GM23338 (cell line): Measurements from ENCODE around the gene JRKL. TPM values are rescaled to one million over a fixed set of nuclear protein-coding genes. Genes with fewer than 3 reads are reported as not detected.

ENCODE experiments used
- ATAC-seq: fragments of 200-7000 bp; cut with Tn5 transposase; 3 replicates; pipeline ENCODE4 v1.9.1; 2020
- DNase-seq: peaks from one replicate; pipeline ENCODE4 v3.0.0-alpha.2; 2015; ENCODE audit warnings: low spot score
- H2AFZ ChIP-seq: fragments of 200-600 bp; sonication (generic); 2 replicates; pipeline ENCODE4 v1.8.0; 2016; ENCODE audit warnings: antibody characterized with exemption, mild to moderate bottlenecking, moderate library complexity
- H3F3A ChIP-seq: fragments of 200-600 bp; sonication (generic); replicated peaks from 2 replicates; pipeline ENCODE4 v1.8.0; 2017; ENCODE audit warnings: antibody characterized with exemption, mixed run types, low read depth
- H3K27ac ChIP-seq: fragments of 200-600 bp; sonication (generic); 2 replicates; pipeline ENCODE4 v1.6.1; 2016; ENCODE audit warnings: low read depth
- H3K27me3 ChIP-seq: fragments of 200-600 bp; sonication (generic); 2 replicates; pipeline ENCODE4 v1.8.0; 2016; ENCODE audit warnings: mild to moderate bottlenecking, mixed run types, moderate library complexity; ENCODE audit not compliant: insufficient read depth
- H3K36me3 ChIP-seq: fragments of 200-600 bp; sonication (generic); 2 replicates; pipeline ENCODE4 v1.8.0; 2016; ENCODE audit warnings: mild to moderate bottlenecking; ENCODE audit not compliant: insufficient read depth
- H3K4me1 ChIP-seq: fragments of 200-600 bp; sonication (generic); 2 replicates; pipeline ENCODE4 v1.8.0; 2016; ENCODE audit warnings: mild to moderate bottlenecking, moderate library complexity; ENCODE audit not compliant: insufficient read depth
- H3K4me2 ChIP-seq: fragments of 200-600 bp; sonication (generic); 2 replicates; pipeline ENCODE4 v1.7.1; 2017; ENCODE audit warnings: mixed run types
- H3K4me3 ChIP-seq: fragments of 200-600 bp; sonication (generic); 2 replicates; pipeline ENCODE4 v1.6.1; 2016; ENCODE audit warnings: mixed run types
- H3K79me2 ChIP-seq: fragments of 200-600 bp; sonication (generic); replicated peaks from 2 replicates; pipeline ENCODE4 v1.8.0; 2017; ENCODE audit warnings: mild to moderate bottlenecking; ENCODE audit not compliant: insufficient read depth
- H3K9me2 ChIP-seq: fragments of 200-600 bp; sonication (generic); 2 replicates; pipeline ENCODE4 v1.8.0; 2017; ENCODE audit not compliant: insufficient read depth
- H4K20me1 ChIP-seq: fragments of 200-600 bp; sonication (generic); replicated peaks from 2 replicates; pipeline ENCODE4 v1.8.0; 2017; ENCODE audit warnings: mild to moderate bottlenecking; ENCODE audit not compliant: insufficient read depth
- H3K27ac Mint-ChIP-seq: 2 replicates; pipeline ENCODE4 v1.8.0; 2020; ENCODE audit warnings: inconsistent platforms, mild to moderate bottlenecking, moderate library complexity, mixed read lengths
- H3K27me3 Mint-ChIP-seq: 3 replicates; pipeline ENCODE4 v1.8.0; 2022; ENCODE audit warnings: low read depth, mild to moderate bottlenecking, moderate library complexity, mixed read lengths, inconsistent platforms; ENCODE audit not compliant: insufficient read depth, poor library complexity
- H3K36me3 Mint-ChIP-seq: 3 replicates; pipeline ENCODE4 v1.8.0; 2021; ENCODE audit warnings: low read depth, mild to moderate bottlenecking, inconsistent platforms, moderate library complexity, mixed read lengths
- H3K4me1 Mint-ChIP-seq: 3 replicates; pipeline ENCODE4 v1.8.0; 2020; ENCODE audit warnings: mild to moderate bottlenecking, inconsistent platforms, mixed read lengths
- H3K4me3 Mint-ChIP-seq: 3 replicates; pipeline ENCODE4 v1.8.0; 2021; ENCODE audit warnings: moderate library complexity, mild to moderate bottlenecking, inconsistent platforms, mixed read lengths
- H3K9me3 Mint-ChIP-seq: 3 replicates; pipeline ENCODE4 v1.8.0; 2020; ENCODE audit warnings: moderate library complexity, mild to moderate bottlenecking, inconsistent platforms, mixed read lengths
- EZH2phosphoT487 ChIP-seq: fragments of 200-600 bp; sonication (generic); IDR thresholded peaks from one replicate; pipeline ENCODE4 v1.8.1; 2018; ENCODE audit warnings: antibody characterized with exemption; ENCODE audit not compliant: unreplicated experiment
- JUNB ChIP-seq: IDR thresholded peaks from one replicate; pipeline ENCODE4 v1.6.1; 2016; ENCODE audit warnings: antibody characterized with exemption; ENCODE audit not compliant: unreplicated experiment
- NANOG ChIP-seq: IDR thresholded peaks from 2 replicates; pipeline ENCODE4 v1.6.1; 2016; ENCODE audit warnings: antibody characterized with exemption, borderline replicate concordance
- POLR2AphosphoS5 ChIP-seq: IDR thresholded peaks from 2 replicates; pipeline ENCODE4 v1.6.1; 2016; ENCODE audit warnings: antibody characterized with exemption, low read depth
- STAT1 ChIP-seq: IDR thresholded peaks from one replicate; pipeline ENCODE4 v1.6.1; 2016; ENCODE audit warnings: antibody characterized with exemption; ENCODE audit not compliant: unreplicated experiment
- ZNF114 ChIP-seq: fragments of 250-450 bp; sonication (Bioruptor Pico); IDR thresholded peaks from 2 replicates; pipeline ENCODE4 v1.5.0; 2020; ENCODE audit warnings: mild to moderate bottlenecking, moderate library complexity
- ZNF331 ChIP-seq: fragments of 250-450 bp; sonication (Bioruptor Pico); IDR thresholded peaks from 2 replicates; pipeline ENCODE4 v1.5.0; 2020; ENCODE audit warnings: low read depth, mild to moderate bottlenecking, moderate library complexity
- polyA plus RNA-seq: library from polyadenylated mRNA; unstranded; fragments of >200 nt; fragmentation: Nextera tagmentation; extraction: Ambion mirVana; gene quantifications from 2 replicates; pipeline ENCODE4 v1.2.1, GENCODE V29; 2016
- total RNA-seq: library from RNA; depleted of rRNA; stranded (reverse); fragments of >200 nt; shearing (Covaris generic); gene quantifications from 2 replicates; pipeline ENCODE4 v1.2.3, GENCODE V29; 2014
- TF ChIP-seq, protein P1 (sequence below): fragments of 250-450 bp; sonication (Bioruptor Pico); IDR thresholded peaks from 2 replicates; pipeline ENCODE4 v1.5.0; 2020; ENCODE audit warnings: mild to moderate bottlenecking, moderate library complexity
- TF ChIP-seq, protein P2 (sequence below): IDR thresholded peaks from 2 replicates; pipeline ENCODE4 v1.6.1; 2016; ENCODE audit warnings: antibody characterized with exemption
- TF ChIP-seq, protein P3 (sequence below), 2 experiments: fragments of 200-600 bp in 1 of 2; sonication (generic) in 1 of 2; conservative IDR thresholded peaks; 2 replicates each; pipeline versions ENCODE4 v1.5.1 to v1.6.1; 2016 to 2017; ENCODE audit warnings: antibody characterized with exemption in 2 of 2, low read depth in 2 of 2, mild to moderate bottlenecking in 2 of 2, moderate library complexity in 1 of 2

The JRKL gene
- total and polyA plus RNA-seq, 2 experiments from 2014 or later = 3.8 to 5.2 TPM

DNA sequence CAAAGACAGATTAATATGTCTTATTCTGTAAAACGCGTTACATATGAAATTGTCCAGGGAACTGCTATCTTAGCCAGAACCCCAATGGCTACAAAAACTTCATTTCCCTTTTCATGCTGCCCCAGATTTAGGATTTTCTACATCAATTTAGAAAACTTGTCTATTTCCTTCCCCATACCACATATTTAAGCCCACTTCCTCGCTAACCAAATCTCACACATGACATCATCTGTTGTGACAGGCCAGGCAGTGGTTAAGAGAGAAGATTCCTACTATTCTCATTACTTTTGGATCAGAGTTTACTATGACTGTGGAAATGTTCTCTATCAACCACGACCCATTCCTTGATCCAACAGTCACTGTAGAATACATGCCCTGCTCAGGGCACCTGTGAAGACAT is 16.0 kb upstream of the JRKL start:
- Histone ChIP-seq H3F3A (no peaks in the 10 kb centered on the region), H3K4me1 (no peaks in the 10 kb centered on the region), H2AFZ (no peak overlapping the region), H3K27ac (no peak overlapping the region), H4K20me1 (no peaks in the 10 kb centered on the region), H3K79me2 (no peaks in the 10 kb centered on the region), H3K36me3 (peaks cover 4% of the 10 kb centered on the region; the same call in 1 of the 2 replicates), H3K27me3 (no peaks in the 10 kb centered on the region), H3K4me3 (no peak overlapping the region), H3K9me2 (no peaks in the 10 kb centered on the region), H3K4me2 (no peak overlapping the region)
- peaks cover 7% of the 10 kb centered on the region for H3K36me3 Mint-ChIP-seq
- no peak for ATAC-seq
- H3K27ac Mint-ChIP-seq = no peak overlapping the region
- no peak for DNase-seq
- TF ChIP-seq, protein P1, sequence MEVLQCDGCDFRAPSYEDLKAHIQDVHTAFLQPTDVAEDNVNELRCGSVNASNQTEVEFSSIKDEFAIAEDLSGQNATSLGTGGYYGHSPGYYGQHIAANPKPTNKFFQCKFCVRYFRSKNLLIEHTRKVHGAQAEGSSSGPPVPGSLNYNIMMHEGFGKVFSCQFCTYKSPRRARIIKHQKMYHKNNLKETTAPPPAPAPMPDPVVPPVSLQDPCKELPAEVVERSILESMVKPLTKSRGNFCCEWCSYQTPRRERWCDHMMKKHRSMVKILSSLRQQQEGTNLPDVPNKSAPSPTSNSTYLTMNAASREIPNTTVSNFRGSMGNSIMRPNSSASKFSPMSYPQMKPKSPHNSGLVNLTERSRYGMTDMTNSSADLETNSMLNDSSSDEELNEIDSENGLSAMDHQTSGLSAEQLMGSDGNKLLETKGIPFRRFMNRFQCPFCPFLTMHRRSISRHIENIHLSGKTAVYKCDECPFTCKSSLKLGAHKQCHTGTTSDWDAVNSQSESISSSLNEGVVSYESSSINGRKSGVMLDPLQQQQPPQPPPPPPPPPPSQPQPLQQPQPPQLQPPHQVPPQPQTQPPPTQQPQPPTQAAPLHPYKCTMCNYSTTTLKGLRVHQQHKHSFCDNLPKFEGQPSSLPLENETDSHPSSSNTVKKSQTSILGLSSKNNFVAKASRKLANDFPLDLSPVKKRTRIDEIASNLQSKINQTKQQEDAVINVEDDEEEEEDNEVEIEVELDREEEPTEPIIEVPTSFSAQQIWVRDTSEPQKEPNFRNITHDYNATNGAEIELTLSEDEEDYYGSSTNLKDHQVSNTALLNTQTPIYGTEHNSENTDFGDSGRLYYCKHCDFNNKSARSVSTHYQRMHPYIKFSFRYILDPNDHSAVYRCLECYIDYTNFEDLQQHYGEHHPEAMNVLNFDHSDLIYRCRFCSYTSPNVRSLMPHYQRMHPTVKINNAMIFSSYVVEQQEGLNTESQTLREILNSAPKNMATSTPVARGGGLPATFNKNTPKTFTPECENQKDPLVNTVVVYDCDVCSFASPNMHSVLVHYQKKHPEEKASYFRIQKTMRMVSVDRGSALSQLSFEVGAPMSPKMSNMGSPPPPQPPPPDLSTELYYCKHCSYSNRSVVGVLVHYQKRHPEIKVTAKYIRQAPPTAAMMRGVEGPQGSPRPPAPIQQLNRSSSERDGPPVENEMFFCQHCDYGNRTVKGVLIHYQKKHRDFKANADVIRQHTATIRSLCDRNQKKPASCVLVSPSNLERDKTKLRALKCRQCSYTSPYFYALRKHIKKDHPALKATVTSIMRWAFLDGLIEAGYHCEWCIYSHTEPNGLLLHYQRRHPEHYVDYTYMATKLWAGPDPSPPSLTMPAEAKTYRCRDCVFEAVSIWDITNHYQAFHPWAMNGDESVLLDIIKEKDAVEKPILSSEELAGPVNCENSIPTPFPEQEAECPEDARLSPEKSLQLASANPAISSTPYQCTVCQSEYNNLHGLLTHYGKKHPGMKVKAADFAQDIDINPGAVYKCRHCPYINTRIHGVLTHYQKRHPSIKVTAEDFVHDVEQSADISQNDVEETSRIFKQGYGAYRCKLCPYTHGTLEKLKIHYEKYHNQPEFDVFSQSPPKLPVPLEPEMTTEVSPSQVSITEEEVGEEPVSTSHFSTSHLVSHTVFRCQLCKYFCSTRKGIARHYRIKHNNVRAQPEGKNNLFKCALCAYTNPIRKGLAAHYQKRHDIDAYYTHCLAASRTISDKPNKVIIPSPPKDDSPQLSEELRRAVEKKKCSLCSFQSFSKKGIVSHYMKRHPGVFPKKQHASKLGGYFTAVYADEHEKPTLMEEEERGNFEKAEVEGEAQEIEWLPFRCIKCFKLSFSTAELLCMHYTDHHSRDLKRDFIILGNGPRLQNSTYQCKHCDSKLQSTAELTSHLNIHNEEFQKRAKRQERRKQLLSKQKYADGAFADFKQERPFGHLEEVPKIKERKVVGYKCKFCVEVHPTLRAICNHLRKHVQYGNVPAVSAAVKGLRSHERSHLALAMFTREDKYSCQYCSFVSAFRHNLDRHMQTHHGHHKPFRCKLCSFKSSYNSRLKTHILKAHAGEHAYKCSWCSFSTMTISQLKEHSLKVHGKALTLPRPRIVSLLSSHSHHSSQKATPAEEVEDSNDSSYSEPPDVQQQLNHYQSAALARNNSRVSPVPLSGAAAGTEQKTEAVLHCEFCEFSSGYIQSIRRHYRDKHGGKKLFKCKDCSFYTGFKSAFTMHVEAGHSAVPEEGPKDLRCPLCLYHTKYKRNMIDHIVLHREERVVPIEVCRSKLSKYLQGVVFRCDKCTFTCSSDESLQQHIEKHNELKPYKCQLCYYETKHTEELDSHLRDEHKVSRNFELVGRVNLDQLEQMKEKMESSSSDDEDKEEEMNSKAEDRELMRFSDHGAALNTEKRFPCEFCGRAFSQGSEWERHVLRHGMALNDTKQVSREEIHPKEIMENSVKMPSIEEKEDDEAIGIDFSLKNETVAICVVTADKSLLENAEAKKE (CRISPR knock-in tag) = no peak
- TF ChIP-seq STAT1 (no peak), JUNB (no peak), POLR2AphosphoS5 (no peak), ZNF114 (CRISPR knock-in tag) (no peak), ZNF331 (no peak), NANOG (no peak), EZH2phosphoT487 (no peak)
- TF ChIP-seq, protein P2, sequence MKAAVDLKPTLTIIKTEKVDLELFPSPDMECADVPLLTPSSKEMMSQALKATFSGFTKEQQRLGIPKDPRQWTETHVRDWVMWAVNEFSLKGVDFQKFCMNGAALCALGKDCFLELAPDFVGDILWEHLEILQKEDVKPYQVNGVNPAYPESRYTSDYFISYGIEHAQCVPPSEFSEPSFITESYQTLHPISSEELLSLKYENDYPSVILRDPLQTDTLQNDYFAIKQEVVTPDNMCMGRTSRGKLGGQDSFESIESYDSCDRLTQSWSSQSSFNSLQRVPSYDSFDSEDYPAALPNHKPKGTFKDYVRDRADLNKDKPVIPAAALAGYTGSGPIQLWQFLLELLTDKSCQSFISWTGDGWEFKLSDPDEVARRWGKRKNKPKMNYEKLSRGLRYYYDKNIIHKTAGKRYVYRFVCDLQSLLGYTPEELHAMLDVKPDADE = no peak
- TF ChIP-seq, protein P3, sequence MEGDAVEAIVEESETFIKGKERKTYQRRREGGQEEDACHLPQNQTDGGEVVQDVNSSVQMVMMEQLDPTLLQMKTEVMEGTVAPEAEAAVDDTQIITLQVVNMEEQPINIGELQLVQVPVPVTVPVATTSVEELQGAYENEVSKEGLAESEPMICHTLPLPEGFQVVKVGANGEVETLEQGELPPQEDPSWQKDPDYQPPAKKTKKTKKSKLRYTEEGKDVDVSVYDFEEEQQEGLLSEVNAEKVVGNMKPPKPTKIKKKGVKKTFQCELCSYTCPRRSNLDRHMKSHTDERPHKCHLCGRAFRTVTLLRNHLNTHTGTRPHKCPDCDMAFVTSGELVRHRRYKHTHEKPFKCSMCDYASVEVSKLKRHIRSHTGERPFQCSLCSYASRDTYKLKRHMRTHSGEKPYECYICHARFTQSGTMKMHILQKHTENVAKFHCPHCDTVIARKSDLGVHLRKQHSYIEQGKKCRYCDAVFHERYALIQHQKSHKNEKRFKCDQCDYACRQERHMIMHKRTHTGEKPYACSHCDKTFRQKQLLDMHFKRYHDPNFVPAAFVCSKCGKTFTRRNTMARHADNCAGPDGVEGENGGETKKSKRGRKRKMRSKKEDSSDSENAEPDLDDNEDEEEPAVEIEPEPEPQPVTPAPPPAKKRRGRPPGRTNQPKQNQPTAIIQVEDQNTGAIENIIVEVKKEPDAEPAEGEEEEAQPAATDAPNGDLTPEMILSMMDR (conservative IDR thresholded peaks at IDR 0.05; ENCODE audit: low read depth in 2 of 2) = no peak
- no peaks in the 10 kb centered on the region for H3K27me3 Mint-ChIP-seq
- peaks cover 3% of the 10 kb centered on the region; the same call in 2 of the 3 replicates for H3K9me3 Mint-ChIP-seq
- no peaks in the 10 kb centered on the region for H3K4me1 Mint-ChIP-seq
- no peak overlapping the region for H3K4me3 Mint-ChIP-seq
